ENCODE measurements around the gene SNX15.

SNX15 gene

GRCh38 chr11:65056999-65057398 is 29.8 kb downstream of the SNX15 start:
- DNase-seq (ENCODE audit: low spot score) = no peak

DNA sequence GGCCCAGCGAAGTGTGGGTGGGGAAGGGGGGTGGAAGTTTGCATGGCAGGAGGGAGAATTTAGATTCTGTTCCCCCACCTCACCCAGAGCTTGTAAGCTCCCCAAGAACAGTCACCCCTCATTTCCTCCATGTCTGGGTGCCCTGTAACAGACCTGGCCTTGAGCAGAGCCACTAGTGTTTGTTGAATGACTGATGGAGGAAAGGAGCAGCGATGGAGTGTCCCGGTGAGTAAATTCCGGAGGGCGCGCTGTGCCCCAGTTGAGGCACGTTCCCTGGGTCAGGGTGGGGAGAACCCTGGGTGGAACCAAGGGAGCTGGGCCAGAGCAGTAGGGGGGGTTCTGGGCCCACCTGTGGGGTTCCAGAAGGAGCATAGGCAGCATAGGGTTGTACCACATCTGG is 30.3 kb downstream of the SNX15 start:
- no peak for DNase-seq (ENCODE audit: low spot score)

GRCh38 chr11:65058012-65058411 is 30.8 kb downstream of the SNX15 start:
- no peak for DNase-seq (ENCODE audit: low spot score)

DNA sequence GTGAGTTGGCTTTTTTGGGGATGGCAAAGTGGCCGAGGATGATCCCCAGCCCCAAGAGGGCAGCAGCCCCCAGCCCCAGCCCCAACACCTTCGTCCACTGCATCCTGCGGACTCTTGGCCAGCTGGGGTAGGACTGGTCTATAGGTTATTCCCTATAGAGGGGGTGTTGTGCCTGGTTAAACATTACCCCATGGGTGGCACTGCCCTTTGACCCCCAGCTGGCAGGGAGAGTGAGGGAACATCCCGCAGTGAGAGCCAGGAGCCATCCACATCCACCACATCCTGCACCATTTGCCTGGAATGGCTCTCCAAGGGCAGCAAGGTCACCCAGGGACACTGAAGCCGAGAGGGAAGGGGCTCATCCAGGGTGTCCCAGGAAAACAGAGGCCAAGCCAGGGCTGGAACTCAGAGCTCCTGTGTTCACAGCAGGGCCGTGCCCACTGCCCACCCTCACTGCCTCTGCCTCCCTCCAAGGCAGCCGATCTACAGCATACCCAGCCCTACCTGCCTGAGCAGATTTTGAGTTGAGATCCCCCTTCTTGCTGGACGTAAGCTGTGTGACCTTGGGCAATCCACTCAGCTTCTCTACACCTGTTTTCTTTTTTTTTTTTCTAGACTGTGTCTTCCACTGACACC is 31.3 kb downstream of the SNX15 start, which contains the start of gene NAALADL1:
NAALADL1 (minus strand) TSS at position 135 of the 636 bp plus-strand sequence; CDS start at position 103, 32 bp downstream.
- DNase-seq (ENCODE audit: low spot score) = no peak

DNA sequence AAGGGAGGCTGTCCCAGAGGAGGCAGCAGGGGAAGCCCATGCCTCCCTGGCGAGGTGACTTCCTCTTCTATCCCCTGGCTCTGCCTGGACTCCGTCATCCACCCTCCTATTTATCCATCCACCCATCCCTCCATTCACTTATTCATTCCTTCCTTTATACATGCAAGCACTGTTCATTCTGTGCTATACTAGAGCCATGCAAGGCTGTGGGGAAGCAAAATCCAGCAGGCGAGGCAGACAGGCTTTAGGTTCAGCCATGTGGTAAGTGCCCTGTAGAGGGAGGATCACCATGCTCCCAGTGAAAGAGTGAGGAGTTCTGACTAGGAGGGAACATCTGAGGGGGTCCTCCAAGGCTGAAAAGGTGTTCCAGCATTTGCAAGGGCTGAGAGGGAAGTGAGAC is 32.3 kb downstream of the SNX15 start:
- no peak for DNase-seq (ENCODE audit: low spot score)

GRCh38 chr11:65059959-65060824 is 33.0 kb downstream of the SNX15 start:
- DNase-seq (ENCODE audit: low spot score) = no peak

DNA sequence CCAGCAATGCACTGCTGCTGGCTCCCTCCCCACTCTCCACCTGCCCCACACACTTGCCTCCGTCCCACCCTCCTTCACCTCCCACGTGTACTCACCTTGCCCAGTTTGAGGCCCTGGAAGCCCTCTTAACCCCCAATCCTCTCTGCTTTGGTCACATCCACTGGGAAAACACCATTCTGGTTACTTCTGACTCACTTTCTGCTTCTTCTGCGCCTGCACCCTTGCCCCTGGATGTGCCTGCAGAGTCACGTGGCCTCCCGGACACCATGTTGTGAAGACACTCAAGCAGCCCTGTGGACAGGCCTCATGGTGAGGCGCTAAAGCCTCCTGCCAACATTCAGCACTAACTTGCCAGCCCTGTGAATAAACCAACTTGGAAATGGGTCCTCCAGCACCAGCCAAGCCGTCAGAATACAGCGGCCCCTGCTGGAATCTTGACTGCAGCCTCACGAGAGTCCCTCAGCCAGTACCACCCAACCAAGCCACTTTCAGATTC is 33.7 kb downstream of the SNX15 start:
- no peak for DNase-seq (ENCODE audit: low spot score)

DNA sequence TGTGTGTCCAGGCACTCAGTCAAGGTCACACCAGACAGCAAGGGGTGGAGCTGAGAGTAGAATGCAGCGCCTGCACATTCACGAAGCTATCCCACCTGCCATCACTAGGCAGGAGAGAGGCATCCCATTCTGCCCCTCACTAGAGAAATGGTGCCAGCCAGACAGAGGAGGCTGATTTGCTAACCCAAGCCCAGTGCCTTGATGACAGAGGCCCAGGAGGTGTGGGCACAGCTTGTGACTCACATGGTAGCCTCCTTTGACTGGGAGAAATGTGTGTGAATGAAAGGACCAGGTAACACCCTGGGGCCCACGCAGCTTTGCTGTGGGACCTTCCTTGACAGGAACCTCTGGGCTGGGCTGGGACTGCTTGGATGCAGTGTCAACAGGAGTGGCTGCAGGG is 36.3 kb downstream of the SNX15 start:
- DNase-seq (ENCODE audit: low spot score) = no peak

GRCh38 chr11:65064847-65065240 is 37.6 kb downstream of the SNX15 start:
- DNase-seq (ENCODE audit: low spot score) = no peak

- DNase-seq (ENCODE audit: low spot score) = no peak
Measured at GRCh38 chr11:65065851-65066250, 38.6 kb downstream of the SNX15 start.

DNA sequence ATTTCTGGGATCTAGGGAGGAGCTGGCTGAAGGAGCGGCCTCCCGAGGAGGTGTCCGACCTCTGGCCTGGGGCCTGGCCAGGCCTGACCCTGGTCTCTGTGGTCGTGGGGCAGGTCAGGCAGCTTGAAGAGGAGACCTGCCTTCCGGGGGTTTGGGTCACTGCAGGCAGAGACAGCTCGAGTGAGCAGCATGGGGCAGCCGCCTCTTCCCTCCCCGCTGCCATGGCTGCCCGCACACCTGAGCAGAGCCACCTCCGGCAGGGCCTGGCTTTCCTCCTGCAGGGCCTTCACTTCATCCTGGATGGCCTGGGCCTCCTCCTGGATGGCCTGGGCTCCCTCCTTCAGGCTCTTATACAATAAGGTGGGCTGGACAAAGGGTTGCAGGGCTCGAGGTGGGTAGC is 39.1 kb downstream of the SNX15 start:
- no peak for DNase-seq (ENCODE audit: low spot score)

DNA sequence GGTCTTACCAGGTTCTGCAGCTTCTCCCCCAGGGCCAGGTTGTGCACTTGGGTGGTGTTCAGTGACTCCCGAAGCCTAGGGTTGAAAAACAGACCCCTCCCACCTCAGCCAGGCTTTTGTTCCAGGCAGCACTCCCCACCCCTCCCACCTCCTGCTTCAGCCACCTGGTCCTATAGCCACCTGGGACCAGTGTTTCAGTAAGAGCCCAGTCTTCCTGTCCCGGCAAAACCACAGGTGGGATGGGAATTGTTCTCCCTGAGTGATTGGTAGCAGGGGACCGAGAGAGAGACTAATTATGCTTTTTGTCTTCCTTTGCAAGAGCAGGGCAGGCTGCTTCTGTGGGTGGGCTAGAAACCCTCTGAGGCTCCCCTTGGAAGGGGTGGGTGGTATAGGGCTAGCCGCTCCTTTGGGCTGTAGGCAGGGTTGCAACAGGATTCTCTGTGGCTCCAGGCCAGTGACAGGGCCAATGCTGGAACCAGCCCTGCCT is 39.6 kb downstream of the SNX15 start:
- no peak for DNase-seq (ENCODE audit: low spot score)

DNA sequence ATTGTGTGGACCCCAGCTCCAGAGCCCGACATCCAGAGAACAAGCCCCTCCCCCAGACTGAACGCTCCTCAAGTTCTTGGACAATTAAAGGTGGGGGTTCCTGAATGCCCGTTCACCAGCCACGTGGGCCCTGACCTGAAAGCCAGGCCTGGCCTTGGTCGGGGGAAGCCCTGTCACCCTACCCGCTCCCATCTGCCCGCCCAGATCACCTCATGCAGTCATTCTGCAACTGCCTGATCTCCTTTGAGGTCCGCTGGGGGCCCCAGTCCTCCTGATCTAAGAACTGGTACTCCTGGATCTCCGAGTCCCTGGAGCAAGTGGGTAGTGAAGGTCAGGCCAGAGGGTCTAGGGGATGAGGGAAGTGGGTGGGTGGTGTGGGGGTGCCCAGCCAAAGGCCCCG is 40.2 kb downstream of the SNX15 start:
- DNase-seq (ENCODE audit: low spot score) = no peak

DNA sequence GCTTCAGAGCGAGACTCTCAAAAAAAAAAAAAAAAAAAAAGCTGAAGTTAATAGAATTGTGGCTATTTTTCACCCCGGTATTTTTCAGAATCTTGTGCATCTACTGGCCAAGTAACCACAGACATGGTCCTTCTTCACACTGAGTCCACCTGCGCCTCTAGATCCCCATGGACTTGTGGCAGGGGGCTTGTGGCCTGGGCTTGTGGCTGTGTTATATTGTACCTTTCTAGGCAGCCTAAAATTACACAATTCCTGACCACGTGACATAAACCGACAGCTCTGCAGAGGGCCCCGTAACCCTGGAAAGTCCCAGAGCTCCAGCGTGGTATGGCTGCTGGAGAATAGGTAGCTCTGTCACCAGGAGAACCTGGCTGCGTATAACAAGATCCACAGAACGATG is 42.0 kb downstream of the SNX15 start:
- no peak for DNase-seq (ENCODE audit: low spot score)

GRCh38 chr11:65071907-65072630 is 44.8 kb downstream of the SNX15 start:
- peak; percentile 42 for DNase-seq (ENCODE audit: low spot score)

- DNase-seq (ENCODE audit: low spot score) = no peak
Measured at GRCh38 chr11:65072631-65072966, 45.4 kb downstream of the SNX15 start.

- no peak for DNase-seq (ENCODE audit: low spot score)
Measured at GRCh38 chr11:65077451-65077850, 50.2 kb downstream of the SNX15 start.

- DNase-seq (ENCODE audit: low spot score) = peak; percentile 73
Measured at GRCh38 chr11:65078151-65078550, 50.9 kb downstream of the SNX15 start.

DNA sequence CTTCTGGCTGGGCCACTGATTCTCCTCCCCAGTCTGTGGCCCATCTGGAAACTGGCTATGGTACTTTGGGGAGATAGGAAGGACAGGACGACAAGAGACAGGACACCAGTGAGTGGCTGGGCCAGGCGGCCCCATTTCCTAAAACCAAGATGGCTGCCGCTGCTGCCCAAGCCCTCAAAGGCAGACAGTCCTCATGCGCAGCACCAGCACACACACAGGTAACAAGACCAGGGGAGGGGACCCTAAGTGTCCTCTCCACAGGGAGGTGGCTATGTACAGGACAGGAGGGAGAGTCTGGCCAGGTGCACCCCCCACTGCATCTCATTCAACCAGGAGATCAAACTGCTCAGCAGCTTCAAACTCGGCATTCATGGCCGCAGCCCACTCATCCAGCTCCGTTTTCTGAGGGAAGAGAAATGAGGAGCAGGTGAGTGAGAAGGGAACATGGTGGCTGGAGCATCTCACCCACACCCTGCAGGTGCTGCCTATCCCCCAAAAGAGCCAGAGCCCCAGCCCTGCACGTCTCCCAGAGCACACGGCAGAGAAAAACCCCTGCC is 51.6 kb downstream of the SNX15 start:
- DNase-seq (ENCODE audit: low spot score) = no peak

GRCh38 chr11:65083134-65083833 is 56.0 kb downstream of the SNX15 start:
- no peak for DNase-seq (ENCODE audit: low spot score)

- peak; percentile 98 for DNase-seq (ENCODE audit: low spot score)
Measured at GRCh38 chr11:65083834-65084597, 56.8 kb downstream of the SNX15 start, which contains the start of the genes CDCA5 and ZFPL1. Gene CDCA5, minus strand, starts transcription at chr11:65084040. Its CDS starts 62 bp downstream, at chr11:65083978. Gene ZFPL1, plus strand, starts transcription at chr11:65084222. Its CDS starts 477 bp downstream, at chr11:65084699.

Data from germinal center (tissue), 1 donor.